22Rv1 (cell line): Measurements from ENCODE around the gene OLIG3.

Experiments used
- H3K27ac ChIP-seq: fragments of 450-650 bp; 2 replicates; pipeline ENCODE4 v1.5.1; 2017
- ZFX ChIP-seq: fragments of 450-650 bp; IDR thresholded peaks from 2 replicates; pipeline ENCODE4 v1.6.1; 2017; ENCODE audit warnings: antibody characterized with exemption, borderline replicate concordance
- TF ChIP-seq, protein P1 (sequence below): fragments of 450-650 bp; IDR thresholded peaks from 2 replicates; pipeline ENCODE4 v1.5.1; 2017; ENCODE audit warnings: mild to moderate bottlenecking

Gene OLIG3

DNA sequence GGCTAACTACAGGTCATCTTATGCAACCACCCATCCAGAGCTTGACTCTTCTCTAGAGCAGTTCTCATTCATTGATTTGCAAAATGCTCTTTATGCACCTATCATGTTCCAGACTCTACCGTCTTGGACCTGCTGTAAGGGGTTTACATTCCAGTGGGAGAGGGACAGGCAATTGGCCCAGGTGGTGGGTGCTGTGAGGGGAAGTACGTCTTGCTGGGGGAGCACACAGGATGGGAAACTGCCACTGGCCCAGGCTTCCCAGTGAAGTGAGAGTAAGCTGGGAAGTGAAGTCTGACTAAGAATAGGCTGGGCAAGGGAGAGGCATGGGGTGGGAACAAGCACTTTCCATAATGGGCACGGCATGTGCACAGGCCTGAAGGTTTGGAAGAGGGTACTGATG is 13.8 kb downstream of the OLIG3 start:
- no peak overlapping the region for H3K27ac ChIP-seq
- TF ChIP-seq ZFX, result no peak
- TF ChIP-seq, protein P1, sequence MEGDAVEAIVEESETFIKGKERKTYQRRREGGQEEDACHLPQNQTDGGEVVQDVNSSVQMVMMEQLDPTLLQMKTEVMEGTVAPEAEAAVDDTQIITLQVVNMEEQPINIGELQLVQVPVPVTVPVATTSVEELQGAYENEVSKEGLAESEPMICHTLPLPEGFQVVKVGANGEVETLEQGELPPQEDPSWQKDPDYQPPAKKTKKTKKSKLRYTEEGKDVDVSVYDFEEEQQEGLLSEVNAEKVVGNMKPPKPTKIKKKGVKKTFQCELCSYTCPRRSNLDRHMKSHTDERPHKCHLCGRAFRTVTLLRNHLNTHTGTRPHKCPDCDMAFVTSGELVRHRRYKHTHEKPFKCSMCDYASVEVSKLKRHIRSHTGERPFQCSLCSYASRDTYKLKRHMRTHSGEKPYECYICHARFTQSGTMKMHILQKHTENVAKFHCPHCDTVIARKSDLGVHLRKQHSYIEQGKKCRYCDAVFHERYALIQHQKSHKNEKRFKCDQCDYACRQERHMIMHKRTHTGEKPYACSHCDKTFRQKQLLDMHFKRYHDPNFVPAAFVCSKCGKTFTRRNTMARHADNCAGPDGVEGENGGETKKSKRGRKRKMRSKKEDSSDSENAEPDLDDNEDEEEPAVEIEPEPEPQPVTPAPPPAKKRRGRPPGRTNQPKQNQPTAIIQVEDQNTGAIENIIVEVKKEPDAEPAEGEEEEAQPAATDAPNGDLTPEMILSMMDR, result no peak

DNA sequence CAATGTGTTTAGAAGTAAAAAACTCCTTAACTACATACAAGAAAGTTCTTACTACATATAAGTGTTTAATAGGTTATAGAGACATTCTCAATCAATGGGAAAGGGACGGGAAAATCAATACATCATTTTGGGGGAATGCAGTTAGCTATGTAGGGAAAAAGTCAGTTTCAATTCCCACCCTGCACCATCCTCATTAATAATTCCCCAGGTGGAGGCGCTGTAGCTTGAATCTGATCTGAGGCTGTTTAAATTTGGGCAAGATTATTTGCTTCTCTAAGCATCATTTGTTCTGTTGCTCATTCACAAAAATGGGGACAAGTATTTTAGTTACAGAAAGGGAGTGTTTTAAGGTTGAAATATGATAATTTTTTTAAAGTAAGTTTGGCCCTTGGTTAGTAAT is 19.1 kb downstream of the OLIG3 start:
- no peak overlapping the region for H3K27ac ChIP-seq
- TF ChIP-seq, protein P1, result peak; percentile 36
- no peak for TF ChIP-seq ZFX

DNA sequence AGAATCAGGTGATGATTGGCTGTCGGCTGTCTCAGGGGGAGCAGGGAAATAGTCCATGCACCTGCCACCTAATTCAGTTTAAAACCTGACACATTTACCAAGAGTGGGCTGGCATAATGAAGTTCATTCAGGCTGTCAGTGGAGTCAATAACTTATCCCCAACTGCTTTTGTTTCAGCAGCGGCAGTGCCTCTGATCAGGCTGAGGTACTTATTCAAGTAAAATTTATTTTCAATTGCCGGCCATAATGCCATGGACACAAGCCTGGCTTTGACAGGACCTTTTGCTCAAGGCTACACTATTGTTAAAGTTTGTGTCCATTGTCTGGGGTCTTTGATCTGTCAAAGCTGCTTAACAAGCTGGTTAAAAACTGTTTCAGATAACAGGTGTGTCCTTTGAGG is 20.6 kb downstream of the OLIG3 start:
- TF ChIP-seq, protein P1, result no peak
- TF ChIP-seq ZFX, result no peak
- no peak overlapping the region for H3K27ac ChIP-seq

DNA sequence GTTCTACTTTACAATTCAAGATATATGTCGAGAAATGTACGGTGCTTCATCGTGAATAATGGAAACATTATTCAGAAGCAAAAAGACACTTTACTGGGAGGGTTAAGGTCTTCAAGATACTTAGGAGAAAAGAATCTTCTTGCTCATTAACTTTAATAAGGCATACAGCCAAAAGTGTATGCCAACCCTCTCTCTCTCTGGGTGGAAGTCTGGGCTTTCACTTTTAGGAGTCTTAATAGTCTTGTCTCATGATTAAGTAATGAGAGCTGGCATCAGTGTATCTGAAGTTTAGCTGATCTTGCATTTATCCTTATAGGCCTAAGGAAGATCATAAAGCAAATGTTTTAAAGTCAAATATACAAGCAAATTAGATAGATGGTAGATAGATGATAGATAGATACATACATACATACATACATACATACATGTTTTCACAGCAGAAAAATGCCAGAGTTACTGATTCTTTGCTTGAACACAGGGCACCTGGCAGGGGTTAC is 21.5 kb downstream of the OLIG3 start:
- TF ChIP-seq, protein P1, result no peak
- no peak for TF ChIP-seq ZFX
- no peak overlapping the region for H3K27ac ChIP-seq

DNA sequence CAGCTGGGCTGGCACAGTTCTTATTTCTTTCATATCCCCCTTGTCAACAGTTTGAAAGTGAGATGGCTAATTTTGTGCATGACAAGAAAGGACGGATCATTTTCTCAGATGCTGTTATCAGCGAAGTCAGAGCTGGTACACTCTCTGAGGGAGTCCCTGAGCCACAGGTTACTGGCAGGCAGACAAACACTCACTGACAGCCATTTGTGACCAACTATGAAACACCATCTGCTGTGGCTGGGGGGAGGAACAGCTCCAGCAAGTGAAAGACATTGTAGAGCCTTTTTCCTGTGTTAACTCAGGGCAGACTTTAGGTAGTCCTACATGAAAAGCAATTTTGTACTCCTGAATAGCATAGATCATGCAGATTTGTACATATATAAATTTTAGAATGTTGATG is 22.2 kb downstream of the OLIG3 start:
- no peak overlapping the region for H3K27ac ChIP-seq
- TF ChIP-seq, protein P1, result no peak
- TF ChIP-seq ZFX, result no peak

DNA sequence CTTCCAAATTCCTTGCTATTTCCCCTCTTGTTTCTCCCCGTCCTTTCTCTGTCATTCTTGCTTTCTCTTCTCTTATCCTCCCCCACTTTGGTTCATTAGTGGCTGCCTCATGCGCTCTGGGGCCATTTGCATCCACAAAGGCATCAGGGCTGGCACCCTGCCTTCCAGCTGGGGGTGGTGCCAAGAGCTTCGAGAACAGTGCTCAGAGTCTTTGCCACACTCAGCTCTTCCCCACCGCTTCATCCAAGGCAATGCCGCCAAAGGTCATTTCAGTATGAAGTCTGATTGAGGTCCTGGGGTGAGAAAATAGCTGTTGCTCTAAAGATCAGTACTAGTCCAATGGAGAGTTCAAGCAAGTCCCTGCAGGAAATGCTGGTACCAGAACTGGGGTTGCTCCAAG is 22.7 kb downstream of the OLIG3 start:
- TF ChIP-seq, protein P1, result no peak
- no peak for TF ChIP-seq ZFX
- no peak overlapping the region for H3K27ac ChIP-seq

DNA sequence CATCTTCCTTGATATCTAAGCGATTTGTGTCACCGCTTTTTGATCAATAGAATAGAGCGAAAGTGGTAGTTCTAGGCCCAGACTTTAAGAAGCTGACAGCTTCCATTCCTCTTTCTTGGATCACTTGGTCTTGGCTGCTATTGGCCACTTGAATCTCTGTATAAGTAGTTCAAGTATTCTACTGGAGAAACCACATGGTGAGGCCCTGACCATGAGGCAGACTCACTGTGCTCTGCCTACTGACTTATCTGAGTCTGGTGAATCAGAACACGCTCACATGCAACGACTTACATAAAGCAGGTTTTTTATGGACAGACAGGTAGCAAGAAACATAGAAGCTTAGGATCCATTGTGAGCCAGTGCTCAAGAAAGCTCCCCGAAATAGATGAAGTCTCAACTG is 27.0 kb downstream of the OLIG3 start:
- H3K27ac ChIP-seq, result no peak overlapping the region
- TF ChIP-seq ZFX, result no peak
- TF ChIP-seq, protein P1, result no peak
